Measurements from ENCODE around the gene CAV1.
A peak's percentile ranks its signal among the peaks of the same experiment; 100 is the strongest.

Gene CAV1

DNA sequence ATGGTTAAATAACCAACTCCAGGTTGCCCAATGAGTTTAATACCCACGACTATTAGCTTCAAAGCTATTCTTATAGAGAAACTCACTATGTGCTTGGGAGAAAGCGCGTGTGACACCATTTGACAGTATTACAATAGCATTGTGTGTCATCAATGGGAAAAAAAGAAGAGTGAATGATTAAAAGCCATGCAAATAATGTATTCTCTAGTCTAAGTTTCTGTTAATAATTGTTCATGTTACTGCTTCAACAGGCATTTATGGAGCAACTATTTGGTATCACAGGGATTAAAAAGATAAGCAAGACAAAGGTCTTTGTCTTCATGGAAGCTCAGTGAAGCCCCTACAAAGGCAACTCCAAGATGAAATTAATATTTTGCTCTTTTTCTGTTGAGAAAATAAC lies 47.2 kb downstream of the CAV1 start:
- H3K4me3 ChIP-seq (replicated peaks; ENCODE audit: low read depth, low read length), result no peak overlapping the region
- TF ChIP-seq, protein P1, sequence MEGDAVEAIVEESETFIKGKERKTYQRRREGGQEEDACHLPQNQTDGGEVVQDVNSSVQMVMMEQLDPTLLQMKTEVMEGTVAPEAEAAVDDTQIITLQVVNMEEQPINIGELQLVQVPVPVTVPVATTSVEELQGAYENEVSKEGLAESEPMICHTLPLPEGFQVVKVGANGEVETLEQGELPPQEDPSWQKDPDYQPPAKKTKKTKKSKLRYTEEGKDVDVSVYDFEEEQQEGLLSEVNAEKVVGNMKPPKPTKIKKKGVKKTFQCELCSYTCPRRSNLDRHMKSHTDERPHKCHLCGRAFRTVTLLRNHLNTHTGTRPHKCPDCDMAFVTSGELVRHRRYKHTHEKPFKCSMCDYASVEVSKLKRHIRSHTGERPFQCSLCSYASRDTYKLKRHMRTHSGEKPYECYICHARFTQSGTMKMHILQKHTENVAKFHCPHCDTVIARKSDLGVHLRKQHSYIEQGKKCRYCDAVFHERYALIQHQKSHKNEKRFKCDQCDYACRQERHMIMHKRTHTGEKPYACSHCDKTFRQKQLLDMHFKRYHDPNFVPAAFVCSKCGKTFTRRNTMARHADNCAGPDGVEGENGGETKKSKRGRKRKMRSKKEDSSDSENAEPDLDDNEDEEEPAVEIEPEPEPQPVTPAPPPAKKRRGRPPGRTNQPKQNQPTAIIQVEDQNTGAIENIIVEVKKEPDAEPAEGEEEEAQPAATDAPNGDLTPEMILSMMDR (IDR thresholded peaks at IDR 0.05; ENCODE audit: low read depth, low read length, missing control alignments), result no peak
- DNase-seq (ENCODE audit: extremely low read depth, low read depth), result no peak

DNA sequence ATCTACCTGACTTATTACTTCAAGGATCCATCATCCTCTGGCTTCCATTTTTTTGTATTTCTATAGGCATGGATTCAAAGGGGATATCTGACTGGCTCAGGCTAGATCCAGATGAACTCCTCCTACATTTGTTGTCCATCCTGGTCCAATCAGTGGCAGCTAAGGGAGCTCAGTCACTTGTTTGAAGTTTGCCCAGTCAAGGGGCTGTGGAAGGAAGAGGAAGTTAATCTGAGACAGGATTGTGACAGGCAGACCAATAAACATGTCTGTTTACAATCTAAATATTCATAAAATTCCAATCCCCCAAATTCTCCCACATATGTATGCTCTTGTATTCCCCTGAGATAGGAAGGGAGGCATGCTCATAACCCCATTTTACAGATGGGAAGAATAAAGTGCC lies 48.7 kb downstream of the CAV1 start:
- H3K4me3 ChIP-seq (replicated peaks; ENCODE audit: low read depth, low read length), result no peak overlapping the region
- TF ChIP-seq, protein P1 (IDR thresholded peaks at IDR 0.05; ENCODE audit: low read depth, low read length, missing control alignments), result no peak
- no peak for DNase-seq (ENCODE audit: extremely low read depth, low read depth)

DNA sequence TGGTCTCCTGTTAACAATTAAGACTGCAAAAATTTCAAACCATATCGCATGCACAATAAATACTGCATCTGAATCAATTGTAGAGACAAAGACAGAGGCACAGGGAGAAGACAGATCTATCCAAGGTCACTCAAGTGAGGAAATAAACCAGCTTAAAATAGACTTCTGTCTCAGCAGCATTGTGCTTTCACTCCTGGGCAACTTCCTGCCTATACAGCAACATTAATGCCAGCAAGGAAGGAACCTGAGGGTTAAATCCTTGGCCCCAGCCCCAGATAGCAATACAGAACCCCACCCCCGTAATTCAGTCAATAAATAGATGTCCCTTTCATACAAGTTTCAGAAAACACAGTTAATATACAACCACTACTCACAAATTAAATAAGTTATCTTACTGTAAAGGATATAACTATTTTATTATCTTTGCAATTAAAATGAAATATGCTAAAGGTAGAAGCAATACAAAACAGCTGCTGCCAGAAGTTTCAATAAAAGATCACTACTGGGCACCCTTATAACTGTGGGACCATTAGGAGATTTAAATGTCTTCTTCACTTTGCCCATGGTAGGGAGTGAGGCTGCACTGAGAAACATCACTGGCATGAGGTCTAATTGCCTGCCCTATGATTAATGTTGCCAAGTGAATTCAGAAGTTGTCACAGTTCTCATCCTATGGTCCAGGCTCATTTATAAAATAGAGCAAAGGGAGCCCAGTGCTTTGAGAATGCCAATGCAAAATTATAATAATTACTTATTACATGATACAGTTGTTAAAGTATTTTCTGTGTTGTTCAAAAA lies 49.4 kb downstream of the CAV1 start:
- H3K4me3 ChIP-seq (replicated peaks; ENCODE audit: low read depth, low read length), result no peak overlapping the region
- TF ChIP-seq, protein P1 (IDR thresholded peaks at IDR 0.05; ENCODE audit: low read depth, low read length, missing control alignments), result no peak

DNA sequence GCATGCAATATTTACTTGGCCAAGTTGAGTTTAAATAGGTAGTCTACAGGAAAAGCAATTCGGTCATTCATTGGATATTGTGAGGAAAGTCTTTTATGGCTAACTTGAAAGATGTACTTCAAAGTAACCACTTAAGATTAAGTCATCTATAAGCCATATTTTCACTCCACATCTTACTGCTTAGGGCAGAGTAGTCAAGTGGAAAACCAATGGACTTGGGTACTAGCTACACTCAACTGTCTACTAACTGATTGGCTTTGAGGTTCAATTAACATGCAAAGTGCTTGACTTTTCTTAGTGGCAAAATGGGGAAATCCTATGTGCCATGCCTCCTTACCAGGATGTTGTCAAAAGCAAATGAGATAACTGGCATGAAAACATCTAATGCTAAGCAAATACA lies 51.0 kb downstream of the CAV1 start:
- TF ChIP-seq, protein P1 (IDR thresholded peaks at IDR 0.05; ENCODE audit: low read depth, low read length, missing control alignments), result no peak
- no peak for DNase-seq (ENCODE audit: extremely low read depth, low read depth)
- H3K4me3 ChIP-seq (replicated peaks; ENCODE audit: low read depth, low read length), result no peak overlapping the region

More for the DNA sequence above, 49.4 kb downstream of the CAV1 start:
- DNase-seq (ENCODE audit: extremely low read depth, low read depth), result no peak

DNA sequence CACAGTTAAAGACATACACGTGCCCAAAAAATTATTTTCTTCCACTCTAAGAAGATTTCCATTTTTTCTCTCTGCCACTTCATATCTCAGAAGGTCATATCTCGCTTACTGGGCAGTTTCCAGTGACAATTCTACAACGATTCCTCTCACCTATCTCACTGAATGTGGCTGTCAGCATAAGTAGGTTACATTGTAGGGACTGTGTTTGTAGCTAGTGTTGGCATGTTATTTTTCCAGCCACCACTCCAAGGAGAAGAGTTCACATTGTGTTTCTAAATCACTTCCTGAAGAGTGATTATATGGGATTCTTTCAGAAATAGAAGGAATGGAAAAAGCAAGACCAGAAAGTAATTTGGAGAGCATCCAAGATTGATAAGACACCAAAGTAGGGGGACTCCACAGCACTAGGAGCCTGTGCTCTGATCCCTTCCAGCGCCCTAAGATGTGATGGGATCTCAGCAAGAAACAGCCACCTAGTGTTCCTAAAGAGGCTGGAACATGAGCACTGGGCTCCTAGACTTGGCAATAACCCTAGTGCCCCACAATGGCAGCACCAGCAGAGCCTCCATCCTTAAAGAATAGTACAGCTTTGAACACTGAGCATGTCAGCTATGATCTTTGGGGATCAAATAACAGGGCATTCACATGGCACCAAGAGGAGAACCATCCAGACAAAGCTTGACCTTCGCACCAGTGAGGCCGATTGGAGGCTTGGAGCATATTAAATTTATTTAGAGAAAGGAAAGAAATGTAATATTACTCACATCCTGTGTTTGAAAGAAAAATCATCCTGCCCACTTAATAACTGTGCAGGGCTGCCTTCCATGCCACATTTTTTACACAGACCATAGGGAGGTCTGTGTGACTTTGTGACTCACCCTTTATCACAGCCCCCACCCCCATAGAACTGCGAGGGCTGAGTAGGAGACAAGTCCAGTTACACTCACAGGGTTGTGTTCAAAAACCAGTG lies 51.8 kb downstream of the CAV1 start:
- TF ChIP-seq, protein P1 (IDR thresholded peaks at IDR 0.05; ENCODE audit: low read depth, low read length, missing control alignments), result no peak
- H3K4me3 ChIP-seq (replicated peaks; ENCODE audit: low read depth, low read length), result no peak overlapping the region
- DNase-seq (ENCODE audit: extremely low read depth, low read depth), result peak; percentile 94

DNA sequence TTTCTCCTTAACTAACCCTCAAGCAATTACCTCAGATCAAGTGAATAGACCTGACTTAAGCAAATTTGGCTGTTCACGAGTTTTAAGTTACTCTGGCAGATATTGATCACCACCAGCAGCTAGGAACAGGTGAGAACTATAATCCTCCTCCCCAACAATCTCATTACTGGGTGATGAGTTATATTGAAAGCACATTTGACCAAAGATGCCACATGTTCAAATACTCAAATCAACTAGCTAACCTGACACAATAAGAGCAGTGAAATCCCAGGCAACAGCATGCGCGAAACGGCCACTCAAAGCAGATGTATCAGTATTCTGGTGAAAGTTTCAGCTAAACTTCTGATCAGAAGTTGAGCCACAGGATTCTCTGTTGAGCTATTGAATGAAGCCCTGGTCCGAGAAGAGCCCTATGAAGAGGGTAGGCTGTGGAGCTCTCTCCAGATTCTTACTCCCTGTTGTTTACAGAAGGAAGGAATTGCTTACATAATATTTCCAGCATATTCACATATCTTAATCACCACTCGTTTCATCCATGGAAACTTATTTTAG lies 52.6 kb downstream of the CAV1 start:
- no peak for DNase-seq (ENCODE audit: extremely low read depth, low read depth)
- H3K4me3 ChIP-seq (replicated peaks; ENCODE audit: low read depth, low read length), result no peak overlapping the region

More for the DNA sequence above, 52.6 kb downstream of the CAV1 start:
- TF ChIP-seq, protein P1 (IDR thresholded peaks at IDR 0.05; ENCODE audit: low read depth, low read length, missing control alignments), result no peak

All from HFF-Myc (cell line).